Erythroblast (primary cell): ENCODE results near the gene C14orf132.

Source experiments
- DNase-seq, 2 experiments: peaks; one replicate each; lab custom pipeline; 2025; lab: John Stamatoyannopoulos, UW
- GATA1 ChIP-seq: IDR thresholded peaks from 2 replicates; pipeline ENCODE4 v1.6.1; 2011; ENCODE audit warnings: low read depth, mild to moderate bottlenecking, control low read depth, low read length, moderate library complexity
- POLR2A ChIP-seq: IDR thresholded peaks from 2 replicates; pipeline ENCODE4 v1.6.1; 2011; ENCODE audit warnings: mild to moderate bottlenecking, low read length

Gene C14orf132

GRCh38 chr14:96098999-96099335 lies 59.8 kb downstream of the C14orf132 start:
- TF ChIP-seq GATA1, result no peak
- no peak for TF ChIP-seq POLR2A
- DNase-seq, result no peak

- no peak for TF ChIP-seq GATA1
- no peak for TF ChIP-seq POLR2A
- peak; percentile 63 to 71 for DNase-seq
These were observed 61.3 kb downstream of the C14orf132 start for GRCh38 chr14:96100161-96101064.

- TF ChIP-seq GATA1 (no peak), POLR2A (no peak)
- no peak for DNase-seq
These were observed 63.1 kb downstream of the C14orf132 start for GRCh38 chr14:96102081-96102856.

GRCh38 chr14:96103075-96103474 lies 63.9 kb downstream of the C14orf132 start:
- TF ChIP-seq POLR2A (no peak), GATA1 (no peak)
- no peak for DNase-seq

GRCh38 chr14:96103560-96104460 lies 64.6 kb downstream of the C14orf132 start:
- DNase-seq, result no peak
- TF ChIP-seq POLR2A (no peak), GATA1 (no peak)

GRCh38 chr14:96104469-96105057 lies 65.4 kb downstream of the C14orf132 start:
- TF ChIP-seq POLR2A, result no peak
- TF ChIP-seq GATA1, result no peak
- no peak for DNase-seq

- DNase-seq, result no peak
- TF ChIP-seq POLR2A (no peak), GATA1 (no peak)
These were observed 66.1 kb downstream of the C14orf132 start for GRCh38 chr14:96105089-96105925.

- TF ChIP-seq GATA1 (no peak), POLR2A (no peak)
- DNase-seq, result no peak
These were observed 66.8 kb downstream of the C14orf132 start for GRCh38 chr14:96105926-96106441.

GRCh38 chr14:96106891-96107290 lies 67.7 kb downstream of the C14orf132 start:
- TF ChIP-seq GATA1, result no peak
- no peak for TF ChIP-seq POLR2A
- DNase-seq, result no peak

GRCh38 chr14:96108061-96108795 lies 69.1 kb downstream of the C14orf132 start:
- DNase-seq, result no peak
- TF ChIP-seq POLR2A (no peak), GATA1 (no peak)

GRCh38 chr14:96108911-96109310 lies 69.7 kb downstream of the C14orf132 start:
- no peak for DNase-seq
- TF ChIP-seq POLR2A (no peak), GATA1 (no peak)
